SU-DHL-6 (cell line): ENCODE data around the gene NAT9.

ENCODE experiments used
- H2AFZ ChIP-seq: fragments of 200-600 bp; sonication (generic); 2 replicates; pipeline ENCODE4 v1.6.1; 2014; ENCODE audit warnings: low read depth, mild to moderate bottlenecking, moderate library complexity, mixed read lengths, antibody characterized with exemption, low read length; ENCODE audit not compliant: severe bottlenecking
- H3F3A ChIP-seq: fragments of 200-600 bp; shearing (Covaris generic); 2 replicates; pipeline ENCODE4 v1.6.0; 2016; ENCODE audit warnings: antibody characterized with exemption, mild to moderate bottlenecking; ENCODE audit not compliant: insufficient read depth
- H3K27ac ChIP-seq: fragments of 200-600 bp; sonication (generic); 2 replicates; pipeline ENCODE4 v1.5.1; 2016; ENCODE audit warnings: low read depth, mild to moderate bottlenecking, low read length, moderate library complexity, mixed read lengths
- H3K27me3 ChIP-seq: fragments of 200-600 bp; sonication (generic), shearing (Covaris generic); 2 replicates; pipeline ENCODE4 v1.6.0; 2014; ENCODE audit warnings: mild to moderate bottlenecking, low read length
- H3K36me3 ChIP-seq: fragments of 200-600 bp; sonication (generic); 2 replicates; pipeline ENCODE4 v1.6.1; 2014; ENCODE audit warnings: mild to moderate bottlenecking, low read length, mixed read lengths
- H3K4me2 ChIP-seq: fragments of 300-600, 200-600 bp; shearing (Covaris generic), sonication (generic); 2 replicates; pipeline ENCODE4 v1.6.0; 2014; ENCODE audit warnings: low read length, low read depth, mild to moderate bottlenecking; ENCODE audit not compliant: poor library complexity, severe bottlenecking
- H3K4me3 ChIP-seq: fragments of 200-600 bp; sonication (generic); 2 replicates; pipeline ENCODE4 v1.5.1; 2014; ENCODE audit warnings: antibody characterized with exemption, low read length, mild to moderate bottlenecking, mixed read lengths; ENCODE audit not compliant: insufficient read depth, poor library complexity, severe bottlenecking
- H3K79me2 ChIP-seq: fragments of 200-600 bp; sonication (generic); 2 replicates; pipeline ENCODE4 v1.6.1; 2014; ENCODE audit warnings: mild to moderate bottlenecking, low read length, moderate library complexity; ENCODE audit not compliant: insufficient read depth
- H3K9ac ChIP-seq: fragments of 200-600 bp; sonication (generic); 2 replicates; pipeline ENCODE4 v1.7.0; 2014; ENCODE audit warnings: mild to moderate bottlenecking, low read length
- H3K9me2 ChIP-seq: fragments of 200-600 bp; sonication (generic); replicated peaks from 2 replicates; pipeline ENCODE4 v1.6.1; 2014; ENCODE audit warnings: low read length; ENCODE audit not compliant: insufficient read depth
- H3K9me3 ChIP-seq: fragments of 200-600 bp; sonication (generic); 2 replicates; pipeline ENCODE4 v1.6.1; 2014; ENCODE audit warnings: low read length, mixed read lengths; ENCODE audit not compliant: insufficient read depth
- H4K20me1 ChIP-seq: fragments of 200-600 bp; sonication (generic); 2 replicates; pipeline ENCODE4 v1.6.1; 2014; ENCODE audit warnings: low read depth, mild to moderate bottlenecking, antibody characterized with exemption, low read length, moderate library complexity, mixed read lengths
- CTCF ChIP-seq: fragments of 200-600 bp; sonication (generic); IDR thresholded peaks from one replicate; pipeline ENCODE4 v1.5.1; 2017; ENCODE audit warnings: antibody characterized with exemption, mild to moderate bottlenecking, low read length, moderate library complexity; ENCODE audit not compliant: insufficient read depth, poor library complexity, severe bottlenecking
- EZH2phosphoT487 ChIP-seq: fragments of 200-600 bp; sonication (generic), shearing (Covaris generic); conservative IDR thresholded peaks from 2 replicates; pipeline ENCODE4 v1.6.1; 2018; ENCODE audit warnings: mild to moderate bottlenecking, antibody characterized with exemption, low read length, moderate library complexity, mixed read lengths

Gene NAT9

GRCh38 chr17:74748279-74748528, 27.9 kb downstream of the NAT9 start:
- Histone ChIP-seq H3K36me3 (no peaks in the 10 kb centered on the region), H3K4me2 (peak overlapping the region; percentile 52), H3K9ac (peak overlapping the region; percentile 92), H4K20me1 (no peaks in the 10 kb centered on the region; the same call in 1 of the 2 replicates), H3K27ac (no peak overlapping the region), H3K9me2 (no peaks in the 10 kb centered on the region), H2AFZ (peak overlapping the region; percentile 56), H3K9me3 (no peaks in the 10 kb centered on the region), H3F3A (peaks cover 3% of the 10 kb centered on the region; the same call in 1 of the 2 replicates), H3K79me2 (peaks cover 37% of the 10 kb centered on the region), H3K27me3 (no peaks in the 10 kb centered on the region), H3K4me3 (peak overlapping the region; percentile 48)
- TF ChIP-seq EZH2phosphoT487 (no peak), CTCF (no peak)

GRCh38 chr17:74746922-74747321, 29.2 kb downstream of the NAT9 start:
- no peaks in the 10 kb centered on the region for H3K9me3 ChIP-seq
- no peaks in the 10 kb centered on the region for H3K36me3 ChIP-seq
- no peaks in the 10 kb centered on the region for H3K27me3 ChIP-seq
- H3K9me2 ChIP-seq: no peaks in the 10 kb centered on the region
- no peaks in the 10 kb centered on the region for H4K20me1 ChIP-seq
- no peak overlapping the region for H3K4me3 ChIP-seq
- no peak overlapping the region for H2AFZ ChIP-seq
- TF ChIP-seq CTCF (no peak), EZH2phosphoT487 (no peak)
- no peak overlapping the region for H3K4me2 ChIP-seq
- peaks cover 3% of the 10 kb centered on the region; the same call in 1 of the 2 replicates for H3F3A ChIP-seq
- H3K27ac ChIP-seq: no peak overlapping the region
- no peak overlapping the region for H3K9ac ChIP-seq
- peaks cover 26% of the 10 kb centered on the region for H3K79me2 ChIP-seq

- Histone ChIP-seq H3K4me3 (no peak overlapping the region), H3K79me2 (peaks cover 22% of the 10 kb centered on the region), H3K27me3 (no peaks in the 10 kb centered on the region), H3F3A (peaks cover 3% of the 10 kb centered on the region; the same call in 1 of the 2 replicates), H3K4me2 (no peak overlapping the region), H3K36me3 (no peaks in the 10 kb centered on the region), H3K9ac (no peak overlapping the region), H3K27ac (no peak overlapping the region), H4K20me1 (no peaks in the 10 kb centered on the region), H2AFZ (no peak overlapping the region), H3K9me2 (no peaks in the 10 kb centered on the region), H3K9me3 (no peaks in the 10 kb centered on the region)
- TF ChIP-seq EZH2phosphoT487: no peak
- no peak for TF ChIP-seq CTCF
These were observed 29.8 kb downstream of the NAT9 start for GRCh38 chr17:74746376-74746775.
